Hepatocyte (in vitro differentiated cells): Measurements from ENCODE around the gene CEP135.

Experiments
- EZH2 ChIP-seq: fragments of 200-600 bp; sonication (generic); IDR thresholded peaks from 2 replicates; pipeline ENCODE4 v1.6.1; 2016; ENCODE audit warnings: antibody characterized with exemption, mild to moderate bottlenecking, borderline replicate concordance
- EZH2phosphoT487 ChIP-seq: fragments of 200-600 bp; sonication (generic); IDR thresholded peaks from one replicate; pipeline ENCODE4 v1.6.1; 2018; ENCODE audit warnings: antibody characterized with exemption, mild to moderate bottlenecking, low read depth, moderate library complexity; ENCODE audit not compliant: unreplicated experiment, severe bottlenecking
- TF ChIP-seq, protein P1 (sequence below): fragments of 200-600 bp; sonication (generic); IDR thresholded peaks from 2 replicates; pipeline ENCODE4 v1.5.1; 2016; ENCODE audit warnings: antibody characterized with exemption, mild to moderate bottlenecking; ENCODE audit not compliant: poor library complexity

DNA sequence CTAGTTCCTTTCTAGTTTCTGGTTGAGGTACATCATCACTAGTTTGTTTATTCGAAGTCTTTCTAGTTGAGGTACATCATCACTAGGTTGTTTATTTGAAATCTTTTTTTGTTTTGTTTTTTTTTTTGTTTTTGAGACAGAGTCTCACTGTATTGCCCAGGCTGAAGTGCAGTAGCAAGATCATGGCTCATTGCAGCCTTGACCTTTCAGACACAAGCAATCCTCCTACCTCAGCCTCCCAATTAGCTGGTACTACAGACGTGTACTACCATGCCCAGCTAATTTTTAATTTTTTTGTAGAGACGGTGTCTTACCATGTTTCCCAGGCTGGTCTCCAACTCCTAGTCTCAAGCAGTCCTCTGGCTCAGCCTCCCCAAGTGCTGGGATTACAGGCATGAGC lies 54.9 kb downstream of the CEP135 start:
- TF ChIP-seq, protein P1, sequence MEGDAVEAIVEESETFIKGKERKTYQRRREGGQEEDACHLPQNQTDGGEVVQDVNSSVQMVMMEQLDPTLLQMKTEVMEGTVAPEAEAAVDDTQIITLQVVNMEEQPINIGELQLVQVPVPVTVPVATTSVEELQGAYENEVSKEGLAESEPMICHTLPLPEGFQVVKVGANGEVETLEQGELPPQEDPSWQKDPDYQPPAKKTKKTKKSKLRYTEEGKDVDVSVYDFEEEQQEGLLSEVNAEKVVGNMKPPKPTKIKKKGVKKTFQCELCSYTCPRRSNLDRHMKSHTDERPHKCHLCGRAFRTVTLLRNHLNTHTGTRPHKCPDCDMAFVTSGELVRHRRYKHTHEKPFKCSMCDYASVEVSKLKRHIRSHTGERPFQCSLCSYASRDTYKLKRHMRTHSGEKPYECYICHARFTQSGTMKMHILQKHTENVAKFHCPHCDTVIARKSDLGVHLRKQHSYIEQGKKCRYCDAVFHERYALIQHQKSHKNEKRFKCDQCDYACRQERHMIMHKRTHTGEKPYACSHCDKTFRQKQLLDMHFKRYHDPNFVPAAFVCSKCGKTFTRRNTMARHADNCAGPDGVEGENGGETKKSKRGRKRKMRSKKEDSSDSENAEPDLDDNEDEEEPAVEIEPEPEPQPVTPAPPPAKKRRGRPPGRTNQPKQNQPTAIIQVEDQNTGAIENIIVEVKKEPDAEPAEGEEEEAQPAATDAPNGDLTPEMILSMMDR, result no peak
- TF ChIP-seq EZH2 (no peak), EZH2phosphoT487 (no peak)
